DMS53 treated with DMSO at 0.1 percent for 48 hours (cell line): ENCODE results near the gene PRR14L.
A peak's percentile ranks its signal among the peaks of the same experiment; 100 is the strongest.
"Not testable (repeated sequence)": the region's sequence is repeated elsewhere in the genome, so short reads cannot be mapped to it uniquely, and the experiment has no call there.

ENCODE experiments used
- DNase-seq: peaks from one replicate; lab custom pipeline; 2025; ENCODE audit not compliant: unreplicated experiment; lab: John Stamatoyannopoulos, UW

The PRR14L gene

GRCh38 chr22:31682751-31683150, 67.2 kb downstream of the PRR14L start:
- no peak for DNase-seq

GRCh38 chr22:31681349-31682345, 68.3 kb downstream of the PRR14L start:
- DNase-seq = no peak

- DNase-seq = no peak
Measured at GRCh38 chr22:31680861-31681341, 69.0 kb downstream of the PRR14L start.

GRCh38 chr22:31678748-31679147, 71.2 kb downstream of the PRR14L start:
- no peak for DNase-seq

- DNase-seq = peak; percentile 43
Measured at GRCh38 chr22:31676700-31677099, 73.2 kb downstream of the PRR14L start.

GRCh38 chr22:31674219-31674618, 75.7 kb downstream of the PRR14L start:
- not testable (repeated sequence) for DNase-seq

- not testable (repeated sequence) for DNase-seq
Measured at GRCh38 chr22:31668849-31669248, 81.1 kb downstream of the PRR14L start.

GRCh38 chr22:31662668-31663037, 87.3 kb downstream of the PRR14L start:
- no peak for DNase-seq

- peak; percentile 59 for DNase-seq
Measured at GRCh38 chr22:31661851-31662667, 87.9 kb downstream of the PRR14L start, which contains the start of gene PISD. TSS of gene PISD (minus strand) at chr22:31662215. CDS start at chr22:31662208, 7 bp downstream.

- DNase-seq = not testable (repeated sequence)
Measured at GRCh38 chr22:31660860-31661341, 89.0 kb downstream of the PRR14L start.

- no peak for DNase-seq
Measured at GRCh38 chr22:31659246-31659645, 90.7 kb downstream of the PRR14L start.

GRCh38 chr22:31654408-31654807, 95.5 kb downstream of the PRR14L start:
- DNase-seq = no peak

GRCh38 chr22:31653944-31654343, 96.0 kb downstream of the PRR14L start:
- no peak for DNase-seq

GRCh38 chr22:31652911-31653684, 96.8 kb downstream of the PRR14L start:
- DNase-seq = peak; percentile 40

- no peak for DNase-seq
Measured at GRCh38 chr22:31652088-31652487, 97.8 kb downstream of the PRR14L start.

GRCh38 chr22:31651664-31652063, 98.3 kb downstream of the PRR14L start:
- DNase-seq = no peak

- no peak for DNase-seq
Measured at GRCh38 chr22:31650391-31650790, 99.5 kb downstream of the PRR14L start.

- no peak for DNase-seq
Measured at GRCh38 chr22:31647523-31648320, 102.2 kb downstream of the PRR14L start.

GRCh38 chr22:31647066-31647465, 102.9 kb downstream of the PRR14L start:
- DNase-seq = no peak
